Hepatocyte (in vitro differentiated cells): Measurements from ENCODE around the gene CFAP73. TPM values are rescaled to one million over a fixed set of nuclear protein-coding genes. Genes with fewer than 3 reads are reported as not detected.

Experiments
- DNase-seq: peaks from one replicate; pipeline ENCODE4 v3.0.0-alpha.2; 2016; ENCODE audit warnings: low spot score
- H2AFZ ChIP-seq: fragments of 200-600 bp; sonication (generic); 2 replicates; pipeline ENCODE4 v1.6.0; 2016; ENCODE audit warnings: antibody characterized with exemption, mild to moderate bottlenecking
- H3K27ac ChIP-seq: fragments of 200-600 bp; sonication (generic); 2 replicates; pipeline ENCODE4 v1.5.1; 2016; ENCODE audit warnings: mild to moderate bottlenecking
- H3K27me3 ChIP-seq: fragments of 200-600 bp; sonication (generic); 2 replicates; pipeline ENCODE4 v1.6.1; 2016
- H3K36me3 ChIP-seq: fragments of 200-600 bp; sonication (generic); replicated peaks from 2 replicates; pipeline ENCODE4 v1.5.1; 2016; ENCODE audit warnings: low read depth; ENCODE audit not compliant: insufficient read depth
- H3K4me1 ChIP-seq: fragments of 200-600 bp; sonication (generic); 2 replicates; pipeline ENCODE4 v1.5.1; 2016; ENCODE audit warnings: mild to moderate bottlenecking, moderate library complexity; ENCODE audit not compliant: insufficient read depth
- H3K4me2 ChIP-seq: fragments of 200-600 bp; sonication (generic); 2 replicates; pipeline ENCODE4 v1.6.0; 2016
- H3K4me3 ChIP-seq: fragments of 200-600 bp; sonication (generic); 2 replicates; pipeline ENCODE4 v1.5.1; 2016; ENCODE audit warnings: mild to moderate bottlenecking
- H3K79me2 ChIP-seq: fragments of 200-600 bp; sonication (generic); 2 replicates; pipeline ENCODE4 v1.6.0; 2017; ENCODE audit warnings: mild to moderate bottlenecking
- H3K9me2 ChIP-seq: fragments of 200-600 bp; sonication (generic); replicated peaks from 2 replicates; pipeline ENCODE4 v1.6.0; 2017; ENCODE audit warnings: mild to moderate bottlenecking; ENCODE audit not compliant: insufficient read depth
- H3K9me3 ChIP-seq: fragments of 200-600 bp; sonication (generic); 2 replicates; pipeline ENCODE4 v1.5.1; 2016; ENCODE audit warnings: low read depth, mild to moderate bottlenecking
- H4K20me1 ChIP-seq: fragments of 200-600 bp; sonication (generic); 2 replicates; pipeline ENCODE4 v1.6.0; 2016; ENCODE audit warnings: mild to moderate bottlenecking; ENCODE audit not compliant: insufficient read depth, poor library complexity, severe bottlenecking
- EZH2 ChIP-seq: fragments of 200-600 bp; sonication (generic); IDR thresholded peaks from 2 replicates; pipeline ENCODE4 v1.6.1; 2016; ENCODE audit warnings: antibody characterized with exemption, mild to moderate bottlenecking, borderline replicate concordance
- EZH2phosphoT487 ChIP-seq: fragments of 200-600 bp; sonication (generic); IDR thresholded peaks from one replicate; pipeline ENCODE4 v1.6.1; 2018; ENCODE audit warnings: antibody characterized with exemption, mild to moderate bottlenecking, low read depth, moderate library complexity; ENCODE audit not compliant: unreplicated experiment, severe bottlenecking
- WGBS: methylation state at CpG from one replicate; pipeline ENCODE4 v1.1.6; 2016; ENCODE audit warnings: low lambda C conversion rate; ENCODE audit errors: missing lambda C conversion rate; 5-methylcytosine and 5-hydroxymethylcytosine counted together
- polyA plus RNA-seq: library from polyadenylated mRNA; unstranded; fragments of >200 nt; fragmentation: Nextera tagmentation; extraction: Ambion mirVana; gene quantifications from 2 replicates; pipeline ENCODE4 v1.2.1, GENCODE V29; 2016
- total RNA-seq: library from RNA; depleted of rRNA; stranded (reverse); fragments of >200 nt; gene quantifications from 2 replicates; pipeline ENCODE4 v1.2.3, GENCODE V29; 2014
- TF ChIP-seq, protein P1 (sequence below): fragments of 200-600 bp; sonication (generic); IDR thresholded peaks from 2 replicates; pipeline ENCODE4 v1.5.1; 2016; ENCODE audit warnings: antibody characterized with exemption, mild to moderate bottlenecking; ENCODE audit not compliant: poor library complexity

Gene CFAP73
- total and polyA plus RNA-seq, 2 experiments from 2014 or later, result not detected

DNA sequence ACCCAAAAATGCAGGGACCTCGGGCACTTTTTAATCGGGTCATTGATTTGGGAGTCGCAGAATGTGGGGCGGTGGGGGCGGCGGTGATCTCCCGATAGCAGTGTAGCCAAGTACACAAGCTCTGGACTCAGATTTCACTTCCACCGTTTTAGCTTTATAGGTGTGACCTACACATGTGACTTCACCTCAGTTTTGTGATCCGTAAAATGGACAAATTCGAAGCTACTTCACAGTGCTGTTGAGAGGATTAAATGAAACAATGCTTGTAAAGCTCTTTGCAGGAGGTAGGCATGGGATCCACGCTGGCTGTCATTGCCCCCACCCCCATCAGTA, 36.5 kb downstream of the CFAP73 start:
- Histone ChIP-seq H4K20me1 (peaks cover 4% of the 10 kb centered on the region), H3K9me2 (no peaks in the 10 kb centered on the region), H3K4me2 (peak overlapping the region; percentile 94), H3K27me3 (no peaks in the 10 kb centered on the region), H2AFZ (peak overlapping the region; percentile 86), H3K27ac (peak overlapping the region; percentile 97), H3K36me3 (no peaks in the 10 kb centered on the region), H3K9me3 (no peaks in the 10 kb centered on the region), H3K4me3 (peak overlapping the region; percentile 86), H3K4me1 (peaks cover 15% of the 10 kb centered on the region), H3K79me2 (peaks cover 47% of the 10 kb centered on the region)
- 8% methylated on average over 11 of the region's 11 CpGs for WGBS
- DNase-seq, result peak; percentile 41
- TF ChIP-seq EZH2 (no peak), EZH2phosphoT487 (no peak)
- TF ChIP-seq, protein P1, sequence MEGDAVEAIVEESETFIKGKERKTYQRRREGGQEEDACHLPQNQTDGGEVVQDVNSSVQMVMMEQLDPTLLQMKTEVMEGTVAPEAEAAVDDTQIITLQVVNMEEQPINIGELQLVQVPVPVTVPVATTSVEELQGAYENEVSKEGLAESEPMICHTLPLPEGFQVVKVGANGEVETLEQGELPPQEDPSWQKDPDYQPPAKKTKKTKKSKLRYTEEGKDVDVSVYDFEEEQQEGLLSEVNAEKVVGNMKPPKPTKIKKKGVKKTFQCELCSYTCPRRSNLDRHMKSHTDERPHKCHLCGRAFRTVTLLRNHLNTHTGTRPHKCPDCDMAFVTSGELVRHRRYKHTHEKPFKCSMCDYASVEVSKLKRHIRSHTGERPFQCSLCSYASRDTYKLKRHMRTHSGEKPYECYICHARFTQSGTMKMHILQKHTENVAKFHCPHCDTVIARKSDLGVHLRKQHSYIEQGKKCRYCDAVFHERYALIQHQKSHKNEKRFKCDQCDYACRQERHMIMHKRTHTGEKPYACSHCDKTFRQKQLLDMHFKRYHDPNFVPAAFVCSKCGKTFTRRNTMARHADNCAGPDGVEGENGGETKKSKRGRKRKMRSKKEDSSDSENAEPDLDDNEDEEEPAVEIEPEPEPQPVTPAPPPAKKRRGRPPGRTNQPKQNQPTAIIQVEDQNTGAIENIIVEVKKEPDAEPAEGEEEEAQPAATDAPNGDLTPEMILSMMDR, result no peak

DNA sequence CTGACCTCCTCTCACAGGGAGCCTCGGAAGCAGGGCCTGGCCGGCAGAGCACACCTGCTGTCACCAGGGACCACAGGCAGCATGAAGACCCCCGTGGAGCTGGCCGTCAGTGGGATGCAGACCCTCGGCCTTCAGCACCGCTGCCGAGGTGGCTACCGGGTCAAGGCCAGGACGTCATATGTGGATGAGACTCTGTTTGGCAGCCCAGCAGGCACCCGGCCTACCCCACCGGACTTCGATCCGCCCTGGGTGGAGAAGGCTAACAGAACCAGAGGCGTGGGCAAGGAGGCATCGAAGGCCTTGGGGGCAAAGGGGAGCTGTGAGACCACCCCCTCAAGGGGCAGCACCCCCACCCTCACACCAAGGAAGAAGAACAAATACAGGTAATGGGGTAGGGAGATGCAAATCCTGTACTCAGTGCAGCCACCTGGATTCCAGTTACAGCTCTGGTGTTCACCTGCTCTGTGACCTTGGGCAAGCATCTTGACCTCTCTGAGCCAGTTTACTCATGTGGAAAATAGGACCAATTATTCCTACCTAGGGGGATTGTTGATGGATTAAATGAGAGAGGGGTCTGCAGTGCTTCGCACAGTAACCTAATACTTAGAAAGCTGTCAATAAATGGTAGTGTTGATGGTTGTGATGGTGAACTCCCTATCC, 37.3 kb downstream of the CFAP73 start:
- Histone ChIP-seq H3K9me2 (no peaks in the 10 kb centered on the region), H3K4me2 (peak overlapping the region; percentile 94), H2AFZ (no peak overlapping the region), H3K4me1 (peaks cover 15% of the 10 kb centered on the region), H3K79me2 (peaks cover 44% of the 10 kb centered on the region), H3K27ac (no peak overlapping the region), H3K9me3 (no peaks in the 10 kb centered on the region), H3K36me3 (no peaks in the 10 kb centered on the region), H3K27me3 (no peaks in the 10 kb centered on the region), H4K20me1 (peaks cover 4% of the 10 kb centered on the region), H3K4me3 (no peak overlapping the region)
- TF ChIP-seq, protein P1, result no peak
- TF ChIP-seq EZH2phosphoT487 (no peak), EZH2 (no peak)
- WGBS, result 85% methylated on average over 16 of the region's 16 CpGs
- DNase-seq, result no peak

DNA sequence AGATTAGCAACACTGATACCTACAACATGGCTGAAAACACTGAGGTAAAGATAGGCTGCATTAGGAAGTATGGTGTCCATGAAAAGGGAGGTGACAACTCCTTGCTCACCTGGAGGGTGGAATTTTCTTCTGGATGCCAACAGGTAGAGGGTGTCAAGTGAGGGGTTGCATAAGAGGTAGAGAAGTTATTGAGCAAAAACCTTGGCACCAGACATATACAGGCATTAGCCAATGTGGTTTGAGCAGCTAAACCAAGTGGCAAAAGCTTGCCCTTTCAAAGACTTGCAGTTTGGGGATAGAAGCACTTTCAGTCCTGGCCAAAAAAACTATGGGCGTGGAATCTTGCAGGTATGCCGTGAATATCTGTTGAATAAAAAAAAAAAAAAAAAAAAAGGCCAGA, 39.8 kb downstream of the CFAP73 start:
- TF ChIP-seq, protein P1, result no peak
- no peak for TF ChIP-seq EZH2phosphoT487
- no peak for TF ChIP-seq EZH2
- H3K27me3 ChIP-seq, result no peaks in the 10 kb centered on the region
- H3K9me3 ChIP-seq, result no peaks in the 10 kb centered on the region
- peaks cover 18% of the 10 kb centered on the region for H3K79me2 ChIP-seq
- DNase-seq, result no peak
- no peak overlapping the region for H3K27ac ChIP-seq
- H3K4me3 ChIP-seq, result no peak overlapping the region
- WGBS, result 100% methylated on average over 2 of the region's 2 CpGs
- no peak overlapping the region for H3K4me2 ChIP-seq
- no peaks in the 10 kb centered on the region for H3K36me3 ChIP-seq
- no peaks in the 10 kb centered on the region for H3K9me2 ChIP-seq
- peaks cover 9% of the 10 kb centered on the region for H3K4me1 ChIP-seq
- H2AFZ ChIP-seq, result no peak overlapping the region
- H4K20me1 ChIP-seq, result peaks cover 4% of the 10 kb centered on the region
